ENCODE measurements around the gene FADS6. TPM values are rescaled to one million over a fixed set of nuclear protein-coding genes. Genes with fewer than 3 reads are reported as not detected.

FADS6 gene
- total RNA-seq, 3 donors from 2014 or later = 0.14 to 4.2 (median 1.1) TPM

- Histone ChIP-seq H3K4me1 (ENCODE audit: low read depth) (peaks cover 11% of the 10 kb centered on the region), H3K36me3 (ENCODE audit: low read depth) (no peaks in the 10 kb centered on the region), H3K4me3 (no peak overlapping the region), H3K9me3 (no peaks in the 10 kb centered on the region)
- ATAC-seq (no peak), DNase-seq (no peak)
- TF ChIP-seq CTCF (IDR thresholded peaks at IDR 0.05) = no peak
- intact Hi-C loops (cut with DNase I, micrococcal nuclease) = no loop called here
Observed at GRCh38 chr17:74922172-74922571, 28.7 kb upstream of the FADS6 start.

GRCh38 chr17:74921769-74922168, 28.3 kb upstream of the FADS6 start:
- TF ChIP-seq CTCF (IDR thresholded peaks at IDR 0.05) = no peak
- Histone ChIP-seq H3K4me1 (ENCODE audit: low read depth) (peaks cover 11% of the 10 kb centered on the region), H3K36me3 (ENCODE audit: low read depth) (no peaks in the 10 kb centered on the region), H3K4me3 (no peak overlapping the region), H3K9me3 (no peaks in the 10 kb centered on the region)
- DNase-seq (no peak), ATAC-seq (no peak)
- intact Hi-C loops (cut with DNase I, micrococcal nuclease) = no loop called here

GRCh38 chr17:74921026-74921681, 27.7 kb upstream of the FADS6 start:
- no peaks in the 10 kb centered on the region for H3K9me3 ChIP-seq
- TF ChIP-seq CTCF (IDR thresholded peaks at IDR 0.05) = no peak
- peaks cover 11% of the 10 kb centered on the region for H3K4me1 ChIP-seq (ENCODE audit: low read depth)
- H3K4me3 ChIP-seq = no peak overlapping the region
- ATAC-seq = no peak
- no peaks in the 10 kb centered on the region for H3K36me3 ChIP-seq (ENCODE audit: low read depth)
- DNase-seq = no peak
- intact Hi-C loops (cut with DNase I, micrococcal nuclease) = no loop called here

GRCh38 chr17:74920642-74921025, 27.2 kb upstream of the FADS6 start:
- no peak for TF ChIP-seq CTCF (IDR thresholded peaks at IDR 0.05)
- no peak for DNase-seq
- Histone ChIP-seq H3K36me3 (ENCODE audit: low read depth) (no peaks in the 10 kb centered on the region), H3K4me3 (no peak overlapping the region), H3K4me1 (ENCODE audit: low read depth) (peaks cover 11% of the 10 kb centered on the region), H3K9me3 (no peaks in the 10 kb centered on the region)
- intact Hi-C loops (cut with DNase I, micrococcal nuclease) = no loop called here
- ATAC-seq = no peak

- Histone ChIP-seq H3K9me3 (no peaks in the 10 kb centered on the region), H3K4me1 (ENCODE audit: low read depth) (peaks cover 11% of the 10 kb centered on the region), H3K36me3 (ENCODE audit: low read depth) (no peaks in the 10 kb centered on the region), H3K4me3 (no peak overlapping the region)
- no peak for TF ChIP-seq CTCF (IDR thresholded peaks at IDR 0.05)
- intact Hi-C loops (cut with DNase I, micrococcal nuclease) = no loop called here
- no peak for DNase-seq
- no peak for ATAC-seq
Observed at GRCh38 chr17:74920306-74920620, 26.8 kb upstream of the FADS6 start.

All from mucosa of descending colon (tissue), 3 donors.